Renal pelvis (tissue), 4 donors: Measurements from ENCODE around the gene PRR7. TPM values are rescaled to one million over a fixed set of nuclear protein-coding genes. Genes with fewer than 3 reads are reported as not detected.
A peak's percentile ranks its signal among the peaks of the same experiment; 100 is the strongest.

ENCODE experiments used
- DNase-seq: peaks from one replicate; pipeline ENCODE4 v3.0.0-alpha.2; 2013
- polyA plus RNA-seq, 3 donors: library from polyadenylated mRNA; unstranded; fragments of 120-200 nt; gene quantifications; one replicate each; pipeline ENCODE4 v1.2.1, GENCODE V29; 2013; ENCODE audit not compliant: insufficient read length in 3 of 3

Gene PRR7
- polyA plus RNA-seq, 3 donors, result 2.3 to 3.1 (median 2.9) TPM

DNA sequence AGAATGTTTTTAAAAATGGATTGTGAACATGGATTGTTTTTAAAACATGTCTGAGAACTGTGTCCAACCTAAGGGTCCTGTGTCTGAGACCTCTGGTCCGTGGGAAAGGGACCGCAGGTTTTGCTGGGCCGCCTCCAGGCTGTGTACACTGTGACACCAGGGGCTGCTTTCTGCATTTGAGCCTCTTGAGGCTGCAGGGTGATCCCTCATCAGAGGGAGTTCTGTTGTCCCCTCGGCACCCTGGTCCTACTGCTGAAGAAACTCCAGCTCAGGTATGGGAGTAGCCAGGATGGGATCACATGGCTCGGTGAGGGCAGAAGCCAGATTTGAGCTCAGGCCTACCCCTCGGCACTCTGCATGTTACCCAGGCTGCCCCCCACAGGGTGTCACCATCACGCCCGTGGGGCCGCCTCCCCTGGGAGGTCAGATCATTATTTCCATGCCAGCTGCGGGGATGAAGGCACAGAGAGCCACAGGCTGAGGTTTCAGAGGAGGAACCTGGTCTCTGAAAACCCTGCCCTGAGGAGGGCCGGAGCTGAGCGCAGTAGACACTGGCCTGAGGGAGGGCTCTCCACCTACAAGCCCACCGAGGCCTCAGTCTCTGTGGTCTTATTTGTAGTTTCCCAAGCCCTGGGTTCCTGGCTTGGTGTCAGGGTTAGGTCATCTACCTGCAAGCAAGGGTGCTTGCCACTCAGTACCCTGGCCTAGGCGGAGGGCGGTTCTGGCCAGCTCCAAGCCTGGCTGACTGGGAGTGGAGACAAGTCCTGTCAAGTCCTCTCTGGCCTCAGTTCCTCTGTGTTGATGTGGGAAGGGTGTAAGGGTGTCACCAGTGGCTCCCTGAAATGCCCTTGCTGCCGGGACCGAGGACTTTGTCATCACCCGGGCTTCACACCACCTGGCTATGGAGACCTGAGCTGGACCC, 2.8 kb downstream of the PRR7 start:
- DNase-seq, result no peak

DNA sequence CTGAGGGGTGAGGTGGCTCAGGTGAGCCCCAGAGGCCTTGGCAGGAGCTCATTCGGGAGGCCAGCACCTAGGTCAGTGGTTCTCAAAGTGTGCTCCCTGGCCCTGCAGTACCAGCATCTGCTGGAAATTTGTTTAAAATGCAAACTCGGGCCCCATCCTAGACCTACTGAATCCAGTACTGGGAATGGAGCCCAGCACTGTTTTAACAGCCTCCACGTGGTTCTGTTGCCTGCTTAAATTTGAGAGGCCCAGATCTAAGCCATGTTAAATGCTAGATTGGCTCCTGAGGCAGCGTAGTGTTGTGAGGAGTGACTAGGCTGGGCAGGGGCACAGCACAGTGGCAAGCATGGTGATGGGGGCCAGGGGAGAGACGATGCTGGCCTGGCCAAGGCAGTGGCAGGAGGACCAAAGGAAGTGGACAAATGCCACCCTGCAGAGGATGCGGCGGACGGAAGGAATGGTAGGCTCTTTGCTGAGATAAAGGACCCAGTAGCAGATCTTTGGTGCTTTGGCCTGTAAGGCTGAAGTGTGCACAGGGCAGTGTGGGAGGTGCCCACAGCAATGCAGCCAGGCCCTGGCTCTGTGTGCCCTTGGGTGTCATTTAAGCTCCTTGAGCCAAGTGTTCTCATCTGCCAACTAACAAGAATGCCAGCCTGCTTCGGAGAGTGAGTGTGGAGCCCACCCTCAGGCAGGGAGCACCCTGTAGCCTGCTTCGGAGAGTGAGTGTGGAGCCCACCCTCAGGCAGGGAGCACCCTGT, 4.2 kb downstream of the PRR7 start:
- no peak for DNase-seq

DNA sequence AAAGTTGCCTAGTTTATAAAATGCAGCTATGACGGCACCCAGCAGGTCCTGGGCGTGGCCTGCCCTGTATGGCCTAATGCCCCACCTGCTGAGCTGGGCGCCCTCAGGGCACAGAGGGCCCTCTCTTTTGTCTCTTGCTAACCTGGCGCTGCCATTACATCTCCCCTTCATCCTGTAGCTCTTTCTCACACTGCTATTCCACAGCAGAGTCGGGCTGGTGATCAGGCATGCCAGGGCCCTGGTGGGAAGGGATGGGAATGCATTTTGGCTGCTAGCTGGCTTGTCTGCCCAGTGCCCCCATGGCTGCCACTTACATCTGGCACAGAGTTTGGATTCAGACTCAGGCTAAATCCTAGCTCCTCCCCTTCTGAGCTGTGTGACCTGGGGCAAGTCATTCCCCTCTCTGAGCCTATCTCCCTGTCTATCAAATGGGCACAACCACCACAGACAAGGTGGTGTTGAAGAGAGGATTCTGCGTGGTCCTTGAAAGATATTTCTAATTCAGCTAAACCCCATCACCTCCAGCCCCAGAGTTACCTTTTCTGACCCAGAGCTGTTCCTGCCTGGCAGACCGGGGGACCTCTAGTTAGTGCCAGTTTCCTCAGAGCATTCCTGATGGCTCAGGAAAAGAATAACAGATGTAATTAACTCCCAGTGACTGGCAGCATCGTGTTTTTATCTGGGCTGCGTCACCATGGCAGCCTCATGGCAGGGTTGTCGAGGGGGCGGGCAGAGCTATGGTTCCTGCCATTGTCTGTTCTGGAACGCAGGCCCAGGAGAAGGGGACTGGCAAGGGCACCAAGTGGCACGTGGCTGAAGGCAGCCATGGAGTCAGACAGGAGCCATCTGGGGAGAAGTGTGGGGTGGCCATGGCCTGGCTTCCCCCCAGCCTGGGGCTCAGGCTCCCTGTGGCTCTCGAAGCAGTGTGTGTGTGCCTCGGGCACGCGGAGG, 6.3 kb downstream of the PRR7 start:
- no peak for DNase-seq

- DNase-seq, result peak; percentile 27
These were observed 7.3 kb downstream of the PRR7 start for GRCh38 chr5:177453852-177454396.

DNA sequence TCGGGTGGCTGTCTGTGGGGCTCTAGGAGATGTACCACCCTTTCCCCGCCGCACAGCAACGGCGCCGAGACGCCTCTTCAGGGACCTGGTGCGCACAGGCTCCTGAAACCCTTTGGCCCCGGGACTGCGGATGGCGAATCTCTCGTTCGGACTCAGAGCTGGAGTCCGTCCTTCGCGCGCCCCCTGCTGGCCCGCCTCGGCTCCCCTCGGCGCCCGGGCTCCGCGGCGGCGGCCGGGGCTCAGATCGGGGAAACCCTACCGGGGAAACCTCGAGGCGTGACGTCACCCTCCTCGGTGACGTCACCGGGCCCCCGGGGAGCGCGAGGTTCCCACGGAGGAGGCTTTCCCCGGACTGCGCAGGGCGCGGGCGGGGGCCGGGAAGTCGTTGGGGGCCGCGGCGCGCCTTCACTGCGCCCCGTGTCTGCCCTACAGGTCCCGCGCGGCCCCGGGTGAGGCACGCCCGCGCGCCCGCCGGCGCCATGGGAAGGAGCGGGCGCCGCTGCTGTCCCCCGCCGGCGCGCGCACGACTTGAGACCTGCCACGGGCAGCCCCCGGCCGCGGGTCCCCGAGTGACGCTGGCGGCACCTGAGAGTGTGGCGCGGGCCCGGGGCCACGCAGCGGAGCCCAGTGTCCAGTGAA, 7.9 kb downstream of the PRR7 start:
- peak; percentile 90 for DNase-seq

- peak; percentile 80 for DNase-seq
These were observed 8.5 kb downstream of the PRR7 start for GRCh38 chr5:177455036-177455660.

DNA sequence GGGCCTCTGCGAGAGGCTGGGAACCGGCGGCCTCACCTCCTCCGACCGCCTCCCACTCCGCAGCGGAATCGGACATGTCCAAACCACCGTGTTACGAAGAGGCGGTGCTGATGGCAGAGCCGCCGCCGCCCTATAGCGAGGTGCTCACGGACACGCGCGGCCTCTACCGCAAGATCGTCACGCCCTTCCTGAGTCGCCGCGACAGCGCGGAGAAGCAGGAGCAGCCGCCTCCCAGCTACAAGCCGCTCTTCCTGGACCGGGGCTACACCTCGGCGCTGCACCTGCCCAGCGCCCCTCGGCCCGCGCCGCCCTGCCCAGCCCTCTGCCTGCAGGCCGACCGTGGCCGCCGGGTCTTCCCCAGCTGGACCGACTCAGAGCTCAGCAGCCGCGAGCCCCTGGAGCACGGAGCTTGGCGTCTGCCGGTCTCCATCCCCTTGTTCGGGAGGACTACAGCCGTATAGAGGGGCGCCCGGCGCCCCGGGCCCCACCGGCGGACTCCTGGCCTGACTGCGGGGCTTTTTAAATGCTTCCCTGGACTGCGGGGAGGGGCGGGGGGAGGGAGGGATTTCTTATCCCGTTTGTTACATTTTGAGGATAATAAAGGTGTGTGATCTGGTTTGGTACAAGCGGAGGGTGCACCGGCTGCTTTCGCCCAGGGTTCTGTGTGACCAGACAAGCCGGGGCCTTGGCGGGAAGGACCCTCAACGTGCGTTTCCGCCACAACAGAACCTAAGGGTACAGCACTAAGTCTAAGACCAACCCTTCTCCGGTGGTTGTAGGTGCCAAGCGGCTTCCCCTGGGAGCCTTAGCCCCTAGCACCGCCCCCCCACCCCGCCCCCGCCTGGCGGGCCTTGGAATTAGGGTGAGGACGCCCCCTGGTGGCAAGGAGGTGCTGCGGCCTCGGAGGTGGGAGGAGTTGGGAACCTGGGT, 9.3 kb downstream of the PRR7 start:
- peak; percentile 92 for DNase-seq

- no peak for DNase-seq
These were observed 10.0 kb downstream of the PRR7 start for GRCh38 chr5:177456591-177456964.

GRCh38 chr5:177456976-177457851, 10.6 kb downstream of the PRR7 start:
- peak; percentile 94 for DNase-seq

- DNase-seq, result no peak
These were observed 11.5 kb downstream of the PRR7 start for GRCh38 chr5:177457852-177458681.

DNA sequence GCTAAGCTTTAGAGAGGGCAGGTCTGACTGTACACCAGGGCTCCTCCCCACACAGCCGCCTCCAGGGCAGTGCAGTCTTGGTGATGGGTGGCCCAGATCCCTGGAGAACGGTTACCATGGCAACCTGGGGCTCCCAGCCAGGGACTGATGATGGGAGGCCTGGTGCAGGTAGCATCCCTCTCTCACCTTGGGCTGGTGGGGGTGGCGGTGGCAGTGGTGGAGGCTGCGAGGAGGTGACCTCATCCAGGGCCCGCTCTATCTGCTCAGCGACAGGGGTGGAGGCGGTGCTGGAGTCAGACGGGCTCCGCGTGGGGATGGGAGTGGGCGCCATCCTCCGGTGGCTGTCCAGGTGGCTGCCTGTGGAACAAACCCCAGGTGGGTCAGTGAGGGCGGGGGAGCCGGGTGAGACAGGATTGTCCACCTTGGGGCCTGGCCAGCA, 12.3 kb downstream of the PRR7 start:
- no peak for DNase-seq

DNA sequence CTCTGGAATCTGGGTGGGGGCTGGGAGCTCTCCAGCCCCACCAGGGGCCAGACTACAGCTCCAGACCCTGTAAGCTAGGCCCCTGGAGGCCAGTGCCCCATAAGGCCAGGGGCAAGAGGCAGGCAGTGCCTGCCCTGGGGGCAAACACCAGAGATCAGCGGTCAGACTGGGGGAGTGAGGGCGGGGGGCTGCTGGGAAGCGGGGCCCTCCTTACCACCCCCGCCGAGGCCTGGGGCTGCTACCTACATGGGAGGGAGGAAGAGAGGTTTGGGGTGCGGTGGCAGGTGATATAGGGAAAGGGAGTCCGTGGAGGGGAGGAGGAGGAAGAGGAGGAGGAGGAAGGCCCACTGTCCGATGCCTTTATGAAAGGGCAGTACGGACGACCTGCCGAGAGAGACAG, 12.7 kb downstream of the PRR7 start:
- no peak for DNase-seq

DNA sequence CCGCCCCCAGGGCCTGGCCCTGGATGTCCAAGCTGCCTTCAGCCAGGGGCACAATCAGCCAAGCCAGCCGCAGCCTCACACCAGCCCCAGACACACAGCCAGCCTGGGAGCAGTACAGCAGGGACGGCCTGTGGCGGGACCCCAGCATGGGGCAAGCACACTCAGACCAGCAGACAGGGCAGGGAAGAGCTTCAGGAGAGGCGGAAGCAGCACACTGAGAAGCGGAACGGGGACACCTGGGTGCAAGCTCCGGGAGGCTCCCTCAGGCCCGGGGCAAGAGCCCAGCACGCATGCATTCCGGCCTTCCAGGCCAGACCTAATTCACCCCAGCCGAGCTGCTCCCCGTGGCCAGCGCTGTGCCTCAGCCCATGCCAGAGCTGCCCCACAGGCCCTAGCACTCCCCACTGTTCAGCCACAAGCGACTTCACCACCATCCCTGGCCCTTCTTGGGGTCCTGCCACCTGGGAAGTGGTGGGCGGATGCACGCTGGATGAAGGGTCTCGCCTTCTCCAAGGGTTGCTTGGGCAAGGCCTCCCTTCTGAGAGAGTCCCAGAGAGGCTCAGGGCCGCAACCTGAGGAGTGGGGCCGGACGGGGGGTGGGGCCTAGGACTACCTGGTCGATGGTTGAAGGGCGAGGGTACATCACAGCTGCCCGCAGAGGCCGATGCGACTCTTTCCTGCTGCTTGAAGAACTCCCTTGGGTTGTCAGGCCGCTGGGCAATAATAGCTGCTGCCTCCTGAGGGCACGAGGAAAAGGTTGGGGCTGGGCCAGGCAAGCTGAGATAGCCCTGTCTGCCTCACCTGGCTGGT, 13.4 kb downstream of the PRR7 start:
- no peak for DNase-seq

GRCh38 chr5:177462021-177462670, 15.5 kb downstream of the PRR7 start:
- DNase-seq, result no peak

DNA sequence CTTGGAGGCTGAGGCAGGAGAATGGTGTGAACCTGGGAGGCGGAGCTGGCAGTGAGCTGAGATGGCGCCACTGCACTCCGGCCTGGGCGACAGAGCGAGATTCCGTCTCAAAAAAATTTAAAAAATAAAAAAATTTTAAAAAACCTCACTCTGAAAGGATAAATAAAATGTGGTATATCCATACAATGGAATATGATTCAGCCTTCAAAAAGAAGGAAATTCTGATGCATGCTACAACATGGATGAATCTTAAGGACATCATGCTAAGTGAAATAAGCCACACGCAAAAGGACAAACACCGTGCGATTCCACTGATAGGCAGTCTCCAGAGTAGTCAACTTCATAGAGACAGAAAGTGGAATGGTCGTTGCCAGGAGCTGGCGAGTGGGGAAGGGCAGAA, 18.4 kb downstream of the PRR7 start:
- no peak for DNase-seq

DNA sequence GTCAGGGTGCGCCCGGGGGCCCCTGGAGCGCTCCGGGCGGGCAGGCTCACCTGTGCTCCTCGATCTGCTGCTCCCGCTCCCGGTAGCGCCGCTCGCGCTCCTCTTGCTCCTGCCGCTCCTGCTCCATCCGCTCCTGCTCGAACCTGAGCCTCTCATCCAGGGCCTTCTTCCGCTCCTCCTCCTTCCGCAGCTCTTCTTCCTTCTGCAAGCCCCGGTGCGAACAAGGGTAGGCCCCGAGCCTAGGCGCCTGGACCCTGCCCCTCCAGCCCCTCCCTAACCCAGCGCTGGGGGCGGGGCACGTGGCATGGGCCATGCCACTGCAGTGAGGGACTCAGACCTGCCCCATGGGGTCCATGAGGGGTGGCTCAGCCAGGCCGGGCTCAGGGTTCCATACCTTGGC, 20.2 kb downstream of the PRR7 start:
- DNase-seq, result no peak
